ENCODE data around the gene CNOT2.

Gene CNOT2

DNA sequence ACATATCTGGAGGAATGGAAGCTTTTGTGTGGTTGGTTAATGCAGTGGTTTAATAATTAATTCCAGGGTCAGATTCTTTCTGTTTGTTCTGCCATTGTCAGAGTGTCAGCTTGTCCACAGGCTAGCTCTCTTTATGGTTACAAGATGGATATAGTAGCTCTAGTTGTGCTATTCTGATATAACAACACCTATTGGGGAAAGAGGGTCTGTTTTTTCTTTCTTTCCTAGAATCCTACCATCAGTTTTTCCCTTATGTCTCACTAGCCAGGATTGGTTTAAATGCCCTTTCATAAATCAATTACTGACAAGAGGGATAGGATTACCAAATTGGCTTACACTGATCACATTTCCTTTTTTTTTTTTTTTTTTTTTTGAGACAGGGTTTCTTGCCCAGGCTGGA is 27.8 kb downstream of the CNOT2 start:
- TF ChIP-seq ZNF70 (CRISPR knock-in tag; IDR thresholded peaks at IDR 0.05) (no peak), ESRRG (CRISPR knock-in tag; IDR thresholded peaks at IDR 0.05) (no peak), ISL1 (CRISPR knock-in tag; IDR thresholded peaks at IDR 0.05) (no peak), TCF4 (CRISPR knock-in tag; IDR thresholded peaks at IDR 0.05; ENCODE audit: borderline replicate concordance) (no peak), GLIS3 (CRISPR knock-in tag; IDR thresholded peaks at IDR 0.05) (no peak)
- TF ChIP-seq, protein P1, sequence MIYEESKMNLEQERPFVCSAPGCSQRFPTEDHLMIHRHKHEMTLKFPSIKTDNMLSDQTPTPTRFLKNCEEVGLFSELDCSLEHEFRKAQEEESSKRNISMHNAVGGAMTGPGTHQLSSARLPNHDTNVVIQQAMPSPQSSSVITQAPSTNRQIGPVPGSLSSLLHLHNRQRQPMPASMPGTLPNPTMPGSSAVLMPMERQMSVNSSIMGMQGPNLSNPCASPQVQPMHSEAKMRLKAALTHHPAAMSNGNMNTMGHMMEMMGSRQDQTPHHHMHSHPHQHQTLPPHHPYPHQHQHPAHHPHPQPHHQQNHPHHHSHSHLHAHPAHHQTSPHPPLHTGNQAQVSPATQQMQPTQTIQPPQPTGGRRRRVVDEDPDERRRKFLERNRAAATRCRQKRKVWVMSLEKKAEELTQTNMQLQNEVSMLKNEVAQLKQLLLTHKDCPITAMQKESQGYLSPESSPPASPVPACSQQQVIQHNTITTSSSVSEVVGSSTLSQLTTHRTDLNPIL (CRISPR knock-in tag; IDR thresholded peaks at IDR 0.05; ENCODE audit: low read depth), result no peak
- TF ChIP-seq, protein P2, sequence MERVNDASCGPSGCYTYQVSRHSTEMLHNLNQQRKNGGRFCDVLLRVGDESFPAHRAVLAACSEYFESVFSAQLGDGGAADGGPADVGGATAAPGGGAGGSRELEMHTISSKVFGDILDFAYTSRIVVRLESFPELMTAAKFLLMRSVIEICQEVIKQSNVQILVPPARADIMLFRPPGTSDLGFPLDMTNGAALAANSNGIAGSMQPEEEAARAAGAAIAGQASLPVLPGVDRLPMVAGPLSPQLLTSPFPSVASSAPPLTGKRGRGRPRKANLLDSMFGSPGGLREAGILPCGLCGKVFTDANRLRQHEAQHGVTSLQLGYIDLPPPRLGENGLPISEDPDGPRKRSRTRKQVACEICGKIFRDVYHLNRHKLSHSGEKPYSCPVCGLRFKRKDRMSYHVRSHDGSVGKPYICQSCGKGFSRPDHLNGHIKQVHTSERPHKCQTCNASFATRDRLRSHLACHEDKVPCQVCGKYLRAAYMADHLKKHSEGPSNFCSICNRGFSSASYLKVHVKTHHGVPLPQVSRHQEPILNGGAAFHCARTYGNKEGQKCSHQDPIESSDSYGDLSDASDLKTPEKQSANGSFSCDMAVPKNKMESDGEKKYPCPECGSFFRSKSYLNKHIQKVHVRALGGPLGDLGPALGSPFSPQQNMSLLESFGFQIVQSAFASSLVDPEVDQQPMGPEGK (CRISPR knock-in tag; IDR thresholded peaks at IDR 0.05; ENCODE audit: borderline replicate concordance), result no peak
- peak; percentile 63 for ATAC-seq

DNA sequence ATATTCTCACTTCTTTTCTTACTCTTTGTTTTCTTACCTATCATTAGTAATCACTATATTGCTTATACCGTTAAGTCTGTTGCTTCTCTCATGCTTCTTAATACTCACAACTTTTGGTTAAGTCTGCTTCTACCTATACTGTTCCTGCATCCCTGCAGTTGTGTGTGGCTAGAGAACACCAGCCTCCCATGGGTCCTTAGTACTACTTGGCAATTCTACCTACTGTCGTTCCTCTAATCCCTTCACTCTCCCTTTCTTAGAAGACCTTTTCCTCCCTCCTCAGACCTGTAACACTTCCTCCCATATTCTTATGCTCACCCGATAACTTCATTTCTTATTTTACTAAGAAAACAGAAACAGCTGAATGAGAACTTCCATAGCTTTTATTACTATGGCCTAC is 29.3 kb downstream of the CNOT2 start:
- TF ChIP-seq, protein P3, sequence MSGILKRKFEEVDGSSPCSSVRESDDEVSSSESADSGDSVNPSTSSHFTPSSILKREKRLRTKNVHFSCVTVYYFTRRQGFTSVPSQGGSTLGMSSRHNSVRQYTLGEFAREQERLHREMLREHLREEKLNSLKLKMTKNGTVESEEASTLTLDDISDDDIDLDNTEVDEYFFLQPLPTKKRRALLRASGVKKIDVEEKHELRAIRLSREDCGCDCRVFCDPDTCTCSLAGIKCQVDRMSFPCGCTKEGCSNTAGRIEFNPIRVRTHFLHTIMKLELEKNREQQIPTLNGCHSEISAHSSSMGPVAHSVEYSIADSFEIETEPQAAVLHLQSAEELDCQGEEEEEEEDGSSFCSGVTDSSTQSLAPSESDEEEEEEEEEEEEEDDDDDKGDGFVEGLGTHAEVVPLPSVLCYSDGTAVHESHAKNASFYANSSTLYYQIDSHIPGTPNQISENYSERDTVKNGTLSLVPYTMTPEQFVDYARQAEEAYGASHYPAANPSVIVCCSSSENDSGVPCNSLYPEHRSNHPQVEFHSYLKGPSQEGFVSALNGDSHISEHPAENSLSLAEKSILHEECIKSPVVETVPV (CRISPR knock-in tag; IDR thresholded peaks at IDR 0.05), result no peak
- TF ChIP-seq, protein P2 (CRISPR knock-in tag; IDR thresholded peaks at IDR 0.05; ENCODE audit: borderline replicate concordance), result no peak
- TF ChIP-seq, protein P1 (CRISPR knock-in tag; IDR thresholded peaks at IDR 0.05; ENCODE audit: low read depth), result no peak
- TF ChIP-seq, protein P4, sequence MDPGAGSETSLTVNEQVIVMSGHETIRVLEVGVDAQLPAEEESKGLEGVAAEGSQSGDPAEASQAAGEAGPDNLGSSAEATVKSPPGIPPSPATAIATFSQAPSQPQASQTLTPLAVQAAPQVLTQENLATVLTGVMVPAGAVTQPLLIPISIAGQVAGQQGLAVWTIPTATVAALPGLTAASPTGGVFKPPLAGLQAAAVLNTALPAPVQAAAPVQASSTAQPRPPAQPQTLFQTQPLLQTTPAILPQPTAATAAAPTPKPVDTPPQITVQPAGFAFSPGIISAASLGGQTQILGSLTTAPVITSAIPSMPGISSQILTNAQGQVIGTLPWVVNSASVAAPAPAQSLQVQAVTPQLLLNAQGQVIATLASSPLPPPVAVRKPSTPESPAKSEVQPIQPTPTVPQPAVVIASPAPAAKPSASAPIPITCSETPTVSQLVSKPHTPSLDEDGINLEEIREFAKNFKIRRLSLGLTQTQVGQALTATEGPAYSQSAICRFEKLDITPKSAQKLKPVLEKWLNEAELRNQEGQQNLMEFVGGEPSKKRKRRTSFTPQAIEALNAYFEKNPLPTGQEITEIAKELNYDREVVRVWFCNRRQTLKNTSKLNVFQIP (CRISPR knock-in tag; IDR thresholded peaks at IDR 0.05; ENCODE audit: borderline replicate concordance, low read depth), result no peak
- TF ChIP-seq RARB (CRISPR knock-in tag; IDR thresholded peaks at IDR 0.05) (no peak), ZC3H10 (CRISPR knock-in tag; IDR thresholded peaks at IDR 0.05) (no peak), ZFP30 (CRISPR knock-in tag; IDR thresholded peaks at IDR 0.05) (no peak), TCF4 (CRISPR knock-in tag; IDR thresholded peaks at IDR 0.05; ENCODE audit: borderline replicate concordance) (no peak), BACH2 (CRISPR knock-in tag; IDR thresholded peaks at IDR 0.05; ENCODE audit: borderline replicate concordance) (no peak), ISL1 (CRISPR knock-in tag; IDR thresholded peaks at IDR 0.05) (no peak), ZNF70 (CRISPR knock-in tag; IDR thresholded peaks at IDR 0.05) (no peak), PPARA (CRISPR knock-in tag; IDR thresholded peaks at IDR 0.05; ENCODE audit: borderline replicate concordance) (no peak)
- no peak for ATAC-seq

DNA sequence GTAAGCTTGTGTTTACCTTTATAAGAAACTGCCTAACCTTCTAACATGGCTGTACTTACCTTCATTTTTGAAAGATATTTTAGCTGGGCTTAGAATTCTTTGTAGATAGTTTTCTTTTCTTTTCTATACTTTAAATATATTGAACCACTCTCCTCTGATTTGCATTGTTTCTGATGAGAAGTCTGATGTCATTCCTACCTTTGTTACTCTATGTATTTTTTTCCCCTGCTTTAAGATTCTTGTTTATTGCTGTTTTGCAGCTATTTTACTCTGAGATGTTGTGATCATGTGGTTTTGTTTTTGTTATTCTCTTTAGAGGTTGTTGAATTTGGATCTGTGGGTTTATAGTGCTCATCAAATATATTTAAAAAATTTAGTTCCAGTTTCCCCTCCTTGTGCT is 31.8 kb downstream of the CNOT2 start:
- no peak for ATAC-seq
- TF ChIP-seq ZNF565 (CRISPR knock-in tag; conservative IDR thresholded peaks at IDR 0.05; ENCODE audit: low read depth), result no peak
- no peak for TF ChIP-seq PPARA (CRISPR knock-in tag; IDR thresholded peaks at IDR 0.05; ENCODE audit: borderline replicate concordance)

DNA sequence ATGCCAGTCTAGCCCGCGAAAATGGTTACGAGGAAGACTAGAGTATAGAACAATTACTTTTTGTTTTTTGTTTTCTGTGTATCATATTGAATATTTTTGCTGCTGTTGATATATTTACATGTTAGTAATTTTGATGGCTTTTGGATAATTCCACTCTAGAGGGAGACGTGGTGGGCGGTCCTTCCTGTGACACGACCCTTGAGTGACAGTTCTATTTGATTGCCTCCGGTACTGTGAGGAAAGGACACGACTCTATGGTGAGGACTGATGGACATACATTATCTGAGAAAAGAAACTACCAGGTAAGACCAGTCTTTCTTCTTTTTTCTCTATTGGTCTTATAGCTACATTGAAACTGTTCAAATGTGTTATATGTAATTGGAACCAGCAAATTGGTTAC is 34.7 kb downstream of the CNOT2 start:
- ATAC-seq, result no peak
- TF ChIP-seq, protein P5, sequence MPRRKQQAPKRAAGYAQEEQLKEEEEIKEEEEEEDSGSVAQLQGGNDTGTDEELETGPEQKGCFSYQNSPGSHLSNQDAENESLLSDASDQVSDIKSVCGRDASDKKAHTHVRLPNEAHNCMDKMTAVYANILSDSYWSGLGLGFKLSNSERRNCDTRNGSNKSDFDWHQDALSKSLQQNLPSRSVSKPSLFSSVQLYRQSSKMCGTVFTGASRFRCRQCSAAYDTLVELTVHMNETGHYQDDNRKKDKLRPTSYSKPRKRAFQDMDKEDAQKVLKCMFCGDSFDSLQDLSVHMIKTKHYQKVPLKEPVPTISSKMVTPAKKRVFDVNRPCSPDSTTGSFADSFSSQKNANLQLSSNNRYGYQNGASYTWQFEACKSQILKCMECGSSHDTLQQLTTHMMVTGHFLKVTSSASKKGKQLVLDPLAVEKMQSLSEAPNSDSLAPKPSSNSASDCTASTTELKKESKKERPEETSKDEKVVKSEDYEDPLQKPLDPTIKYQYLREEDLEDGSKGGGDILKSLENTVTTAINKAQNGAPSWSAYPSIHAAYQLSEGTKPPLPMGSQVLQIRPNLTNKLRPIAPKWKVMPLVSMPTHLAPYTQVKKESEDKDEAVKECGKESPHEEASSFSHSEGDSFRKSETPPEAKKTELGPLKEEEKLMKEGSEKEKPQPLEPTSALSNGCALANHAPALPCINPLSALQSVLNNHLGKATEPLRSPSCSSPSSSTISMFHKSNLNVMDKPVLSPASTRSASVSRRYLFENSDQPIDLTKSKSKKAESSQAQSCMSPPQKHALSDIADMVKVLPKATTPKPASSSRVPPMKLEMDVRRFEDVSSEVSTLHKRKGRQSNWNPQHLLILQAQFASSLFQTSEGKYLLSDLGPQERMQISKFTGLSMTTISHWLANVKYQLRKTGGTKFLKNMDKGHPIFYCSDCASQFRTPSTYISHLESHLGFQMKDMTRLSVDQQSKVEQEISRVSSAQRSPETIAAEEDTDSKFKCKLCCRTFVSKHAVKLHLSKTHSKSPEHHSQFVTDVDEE (CRISPR knock-in tag; IDR thresholded peaks at IDR 0.05), result no peak
- TF ChIP-seq SNAI2 (CRISPR knock-in tag; IDR thresholded peaks at IDR 0.05) (no peak), ZC3H10 (CRISPR knock-in tag; IDR thresholded peaks at IDR 0.05) (no peak), TOX (CRISPR knock-in tag; IDR thresholded peaks at IDR 0.05; ENCODE audit: borderline replicate concordance) (no peak), TCF4 (CRISPR knock-in tag; IDR thresholded peaks at IDR 0.05; ENCODE audit: borderline replicate concordance) (no peak), ESRRG (CRISPR knock-in tag; IDR thresholded peaks at IDR 0.05) (no peak), ZNF70 (CRISPR knock-in tag; IDR thresholded peaks at IDR 0.05) (no peak), ZFP3 (CRISPR knock-in tag; IDR thresholded peaks at IDR 0.05) (no peak), ZFP30 (CRISPR knock-in tag; IDR thresholded peaks at IDR 0.05) (no peak), ZNF565 (CRISPR knock-in tag; conservative IDR thresholded peaks at IDR 0.05; ENCODE audit: low read depth) (no peak), CSDC2 (CRISPR knock-in tag; IDR thresholded peaks at IDR 0.05) (no peak), ZNF8 (CRISPR knock-in tag; IDR thresholded peaks at IDR 0.05) (no peak)
- TF ChIP-seq, protein P3 (CRISPR knock-in tag; IDR thresholded peaks at IDR 0.05), result no peak

Measured in SK-N-SH treated with all-trans-retinoic acid at 6 μM for 48 hours (cell line).